Amniotic stem cell (primary cell): ENCODE data around the gene CHRFAM7A.
"Not testable (repeated sequence)": the region's sequence is repeated elsewhere in the genome, so short reads cannot be mapped to it uniquely, and the experiment has no call there.

Experiments
- DNase-seq: peaks from one replicate; lab custom pipeline; 2025; lab: John Stamatoyannopoulos, UW

The CHRFAM7A gene

DNA sequence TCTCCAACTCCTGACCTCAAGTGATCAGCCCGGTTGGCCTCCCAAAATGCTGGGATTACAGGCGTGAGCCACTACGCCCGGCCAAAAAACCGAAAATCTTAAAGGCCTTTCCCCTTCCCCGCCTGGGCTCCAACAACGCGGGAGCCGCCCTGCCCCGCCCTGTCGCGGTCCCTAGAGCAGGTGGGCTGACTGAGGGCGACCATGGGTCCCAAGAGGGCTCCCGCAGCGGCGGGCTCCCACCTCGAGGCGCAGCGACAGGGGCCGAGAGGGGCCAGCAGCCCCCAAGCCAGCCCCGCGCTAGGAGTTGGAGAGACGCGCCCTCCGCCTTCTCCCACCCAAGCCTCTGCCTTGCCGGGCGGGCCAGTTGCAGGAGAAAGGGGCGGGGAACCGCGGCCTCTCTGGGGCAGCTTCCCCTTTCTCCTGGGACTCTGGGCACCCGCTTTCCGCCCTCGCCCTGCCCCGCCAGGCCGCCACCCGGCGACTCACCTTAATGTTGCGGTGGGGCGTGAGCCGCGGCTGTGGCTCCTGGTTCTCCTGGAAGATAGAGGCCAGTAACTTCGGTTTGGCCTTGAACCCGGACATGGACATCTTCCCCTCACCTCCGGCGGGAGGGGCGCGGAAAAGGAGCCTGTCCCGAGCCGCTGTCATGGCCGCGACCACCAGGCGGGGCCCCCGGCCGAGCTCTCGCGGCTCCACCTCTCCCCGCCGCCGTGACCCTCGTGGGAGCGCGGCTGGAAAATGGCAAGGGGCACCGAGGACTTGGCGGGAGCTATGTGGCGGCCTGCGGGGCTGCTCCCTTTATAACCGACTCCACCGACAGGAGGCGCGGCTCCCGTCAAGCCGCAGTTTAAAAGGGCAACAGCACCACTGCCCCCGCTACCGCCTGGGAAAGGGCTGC, at the start of gene CHRFAM7A:
CHRFAM7A (minus strand) TSS at position 775 of the 898 bp plus-strand sequence. CDS start 10,189 bp downstream, outside the sequence.
- DNase-seq, result not testable (repeated sequence)

- not testable (repeated sequence) for DNase-seq
Measured at GRCh38 chr15:30438348-30438747, 45.0 kb upstream of the CHRFAM7A start.

- DNase-seq, result not testable (repeated sequence)
Measured at GRCh38 chr15:30435878-30436277, 42.5 kb upstream of the CHRFAM7A start.

- not testable (repeated sequence) for DNase-seq
Measured at GRCh38 chr15:30420723-30421122, 27.4 kb upstream of the CHRFAM7A start.

- DNase-seq, result not testable (repeated sequence)
Measured at GRCh38 chr15:30414160-30414559, 20.8 kb upstream of the CHRFAM7A start, which contains the start of gene GOLGA8R. GOLGA8R (minus strand) TSS chr15:30414260; CDS start chr15:30414162, 98 bp downstream.

DNA sequence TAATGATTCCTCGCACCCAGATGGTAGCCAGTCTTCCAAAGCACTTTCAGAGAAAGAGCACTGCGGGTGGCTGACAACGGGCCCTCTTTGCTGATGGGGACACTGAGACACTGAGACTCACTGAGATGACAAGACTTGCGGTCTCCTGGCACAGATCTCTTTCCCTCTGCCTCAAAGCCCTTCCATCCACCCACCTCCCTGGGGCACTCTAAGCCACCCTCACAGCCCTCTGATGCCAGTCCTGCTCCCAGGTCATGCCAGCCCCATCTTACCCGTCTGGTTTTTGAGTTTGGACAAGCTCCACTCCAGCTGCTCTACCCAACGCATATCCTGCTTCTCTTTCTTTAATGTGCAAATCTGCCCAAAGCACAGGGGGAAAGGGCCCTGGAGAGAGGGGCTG, 14.3 kb upstream of the CHRFAM7A start:
- not testable (repeated sequence) for DNase-seq

DNA sequence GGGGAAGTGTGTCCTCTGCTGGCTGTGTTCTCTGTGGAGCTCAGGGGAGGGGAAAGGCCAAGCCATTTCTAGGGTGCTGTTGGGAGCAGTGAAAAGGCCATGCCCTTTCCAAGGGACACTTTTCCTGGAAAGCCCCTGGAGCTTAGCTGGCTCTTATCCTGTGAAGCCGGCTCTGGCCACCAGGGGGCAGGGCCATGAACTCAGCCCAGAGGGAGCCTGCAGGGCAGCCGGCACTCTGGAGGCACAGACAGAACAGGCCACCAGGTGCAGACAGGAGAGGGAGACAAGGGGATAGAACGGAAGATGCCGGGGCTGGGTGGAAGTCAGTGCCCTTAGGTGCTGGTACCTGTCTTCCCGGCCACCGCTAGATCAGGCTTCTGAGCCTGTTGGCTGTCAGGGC, 5.6 kb upstream of the CHRFAM7A start:
- not testable (repeated sequence) for DNase-seq

DNA sequence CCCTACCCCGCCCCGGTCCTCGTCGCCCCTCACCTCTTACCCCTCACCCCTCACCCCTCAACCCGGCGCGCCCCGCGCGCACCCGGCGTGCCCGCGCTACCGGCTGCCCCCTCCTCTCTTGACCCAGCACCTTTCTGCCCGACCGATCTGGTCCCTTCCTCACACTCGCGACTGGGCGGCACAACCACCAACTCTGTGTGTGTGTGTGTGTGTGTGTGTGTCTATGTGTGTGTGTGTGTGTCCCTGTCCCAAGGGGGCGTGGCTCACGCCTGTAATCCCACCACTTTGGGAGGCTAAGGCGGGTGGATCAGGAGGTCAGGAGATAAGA, 288 bp upstream of the CHRFAM7A start:
- not testable (repeated sequence) for DNase-seq

- not testable (repeated sequence) for DNase-seq
Measured at GRCh38 chr15:30386318-30386887, 6.9 kb downstream of the CHRFAM7A start.

GRCh38 chr15:30377082-30377413, 16.3 kb downstream of the CHRFAM7A start:
- not testable (repeated sequence) for DNase-seq

DNA sequence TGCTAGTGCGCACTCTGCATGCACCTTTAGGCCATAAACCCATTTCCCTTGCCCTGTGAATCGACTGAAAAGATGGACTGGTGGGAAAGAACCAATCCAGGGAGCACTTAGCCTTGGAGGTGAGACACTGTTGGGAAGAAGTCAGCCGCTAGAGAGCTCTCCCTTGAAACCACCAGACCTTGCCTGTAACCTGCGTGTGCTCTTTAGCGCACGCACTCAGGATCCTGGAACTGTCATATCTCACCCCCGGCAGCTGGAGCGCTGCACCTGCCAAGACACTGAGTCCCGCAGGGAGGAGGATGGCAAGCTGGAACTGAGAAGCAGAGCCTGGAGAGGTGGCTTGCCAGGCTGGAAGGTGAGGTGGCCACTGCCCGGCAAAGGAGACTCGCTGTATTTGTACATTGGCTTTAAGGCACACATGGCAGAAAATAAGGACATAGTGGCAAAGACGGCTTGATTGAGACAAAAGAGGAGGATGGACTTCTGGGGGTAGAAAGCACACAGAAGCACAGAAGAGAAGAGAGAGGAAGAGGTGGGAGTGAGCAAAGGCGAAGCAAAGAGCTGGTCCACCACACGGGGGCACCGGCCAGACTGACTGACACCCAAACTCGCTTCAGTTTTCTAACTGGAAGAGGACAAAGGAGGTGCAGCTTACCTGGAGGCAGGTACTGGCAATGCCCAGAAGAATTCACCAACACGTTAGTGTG, 16.8 kb downstream of the CHRFAM7A start:
- not testable (repeated sequence) for DNase-seq

GRCh38 chr15:30375872-30376271, 17.5 kb downstream of the CHRFAM7A start:
- not testable (repeated sequence) for DNase-seq

DNA sequence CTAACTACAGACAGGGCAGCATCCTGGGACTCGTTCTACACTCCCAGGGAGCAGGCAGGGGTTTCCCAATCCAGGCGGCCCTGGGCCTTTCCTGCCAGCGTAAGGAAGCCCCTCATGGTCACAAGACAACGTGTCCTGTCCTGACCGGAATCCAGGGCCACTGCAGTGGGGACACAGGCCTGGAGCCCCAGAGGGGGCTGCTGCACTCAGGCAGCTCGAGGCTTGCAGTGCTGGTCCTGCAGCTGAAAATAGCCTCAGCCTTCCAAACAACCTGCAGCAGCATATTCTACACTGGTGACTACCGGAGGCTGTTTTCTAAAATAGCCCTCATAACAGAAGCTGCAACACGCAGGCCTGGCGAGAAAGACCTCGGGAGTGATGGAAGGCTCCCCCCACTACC, 18.5 kb downstream of the CHRFAM7A start:
- not testable (repeated sequence) for DNase-seq

GRCh38 chr15:30368271-30368670, 25.1 kb downstream of the CHRFAM7A start:
- not testable (repeated sequence) for DNase-seq

DNA sequence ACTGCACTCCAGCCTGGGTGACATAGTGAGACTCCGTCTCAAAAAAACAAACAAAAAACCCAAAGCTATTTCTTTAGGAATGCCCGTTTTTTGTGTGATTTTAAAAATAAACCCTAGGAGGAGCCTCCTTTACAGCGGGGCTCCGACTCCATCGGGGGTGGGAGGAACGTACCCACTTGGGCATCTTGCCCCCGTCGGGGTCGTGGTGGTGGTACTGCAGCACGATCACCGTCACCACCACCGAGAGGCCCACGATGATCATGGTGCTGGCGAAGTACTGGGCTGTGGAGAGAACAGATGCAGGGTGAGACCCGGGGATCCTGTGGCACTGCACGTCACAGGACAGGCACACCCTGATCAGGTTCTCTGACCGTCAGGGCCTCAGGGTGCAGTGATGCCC, 26.1 kb downstream of the CHRFAM7A start:
- DNase-seq, result not testable (repeated sequence)

DNA sequence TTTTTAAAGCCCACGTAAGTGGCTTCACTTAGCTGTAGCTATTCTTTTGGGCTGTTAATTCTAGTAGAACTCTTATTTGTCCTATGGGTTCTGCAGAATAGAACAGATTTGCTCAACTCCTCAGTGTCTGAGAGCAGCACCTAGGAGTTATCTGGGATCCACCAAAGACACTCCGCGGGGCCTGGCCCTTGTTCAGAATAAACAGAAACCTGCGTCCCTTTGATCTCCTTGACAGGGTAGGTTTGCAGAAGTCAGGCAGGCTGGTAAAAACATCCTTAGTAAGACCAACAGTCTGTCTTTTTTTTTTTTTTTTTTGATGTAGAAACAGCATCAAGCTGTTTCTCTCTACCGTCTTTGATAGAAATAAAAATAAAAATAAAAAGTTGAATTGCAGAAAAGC, 31.9 kb downstream of the CHRFAM7A start:
- DNase-seq, result not testable (repeated sequence)

DNA sequence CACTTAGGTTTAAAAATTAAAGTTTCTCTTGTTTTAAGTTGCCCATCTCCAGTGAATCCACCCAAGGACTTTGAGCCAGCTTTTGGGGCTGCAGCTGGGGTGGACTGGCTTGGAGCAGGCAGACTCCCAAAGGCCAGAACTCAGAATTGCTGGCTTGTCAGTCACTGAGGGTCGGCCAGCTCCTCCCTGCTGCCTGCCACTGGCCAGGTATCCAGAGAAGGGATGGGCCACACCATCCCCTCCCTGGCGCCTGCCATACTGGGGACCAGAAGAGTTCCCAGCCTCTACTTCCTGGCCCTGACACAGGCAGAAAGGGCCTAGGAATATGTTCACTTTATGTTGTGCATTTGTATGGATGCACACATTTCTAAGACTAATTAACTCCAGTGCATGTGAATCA, 32.4 kb downstream of the CHRFAM7A start:
- not testable (repeated sequence) for DNase-seq

- not testable (repeated sequence) for DNase-seq
Measured at GRCh38 chr15:30355043-30355442, 38.3 kb downstream of the CHRFAM7A start.

DNA sequence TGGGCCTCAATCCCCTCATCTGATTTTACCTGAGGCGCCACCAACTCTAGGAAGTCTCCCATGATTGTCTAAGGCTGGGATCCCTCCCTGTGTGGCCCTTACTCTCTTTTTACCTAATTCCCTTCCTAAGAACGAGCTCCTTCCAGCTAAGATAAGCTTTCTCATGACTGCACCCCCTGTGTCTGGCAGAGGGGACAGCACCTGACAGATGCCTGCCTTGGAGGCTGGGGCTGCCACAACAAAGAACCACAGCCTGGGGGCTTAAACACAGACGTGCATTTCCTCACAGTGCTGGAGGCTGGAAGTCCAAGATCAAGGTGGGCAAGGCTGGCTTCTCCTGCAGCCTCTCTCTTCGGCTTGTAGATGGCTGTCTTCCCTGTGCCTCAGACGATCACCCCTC, 43.5 kb downstream of the CHRFAM7A start:
- not testable (repeated sequence) for DNase-seq

- DNase-seq, result not testable (repeated sequence)
Measured at GRCh38 chr15:30336584-30336983, 56.8 kb downstream of the CHRFAM7A start.

- DNase-seq, result not testable (repeated sequence)
Measured at GRCh38 chr15:30334152-30334551, 59.2 kb downstream of the CHRFAM7A start.

DNA sequence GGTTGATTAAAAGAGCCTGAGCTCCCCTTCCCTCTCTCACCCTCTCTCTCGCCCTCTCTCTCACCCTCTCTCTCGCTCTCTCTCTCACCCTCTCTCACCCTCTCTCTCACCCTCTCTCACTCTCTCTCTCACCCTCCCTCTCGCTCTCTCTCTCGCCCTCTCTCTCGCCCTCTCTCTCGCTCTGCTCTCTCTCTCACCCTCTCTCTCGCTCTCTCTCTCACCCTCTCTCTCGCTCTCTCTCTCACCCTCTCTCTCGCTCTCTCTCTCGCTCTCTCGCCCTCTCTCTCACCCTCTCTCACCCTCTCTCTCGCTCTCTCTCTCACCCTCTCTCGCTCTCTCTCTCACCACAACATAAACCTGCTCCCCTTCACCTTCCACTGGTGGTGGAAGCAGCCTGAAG, 67.2 kb downstream of the CHRFAM7A start:
- not testable (repeated sequence) for DNase-seq
